Mucosa of descending colon (tissue), 3 donors: ENCODE measurements around the gene ZMYND12. TPM values are rescaled to one million over a fixed set of nuclear protein-coding genes. Genes with fewer than 3 reads are reported as not detected.
"Not testable (repeated sequence)": the region's sequence is repeated elsewhere in the genome, so short reads cannot be mapped to it uniquely, and the experiment has no call there.

Experiments
- ATAC-seq: fragments of 200-7000 bp; cut with Tn5 transposase; one replicate; pipeline ENCODE4 v1.9.1; 2020; ENCODE audit warnings: mild to moderate bottlenecking, moderate library complexity
- DNase-seq, 3 donors: peaks; one replicate each; pipeline ENCODE4 v3.0.0-alpha.2; 2020
- H3K36me3 ChIP-seq: fragments of 200-600 bp; one replicate; pipeline ENCODE4 v1.8.0; 2021; ENCODE audit warnings: low read depth, mild to moderate bottlenecking
- H3K4me1 ChIP-seq: fragments of 200-600 bp; one replicate; pipeline ENCODE4 v1.8.0; 2021; ENCODE audit warnings: low read depth, mild to moderate bottlenecking
- H3K4me3 ChIP-seq: fragments of 200-600 bp; one replicate; pipeline ENCODE4 v1.8.0; 2021; ENCODE audit warnings: mild to moderate bottlenecking
- H3K9me3 ChIP-seq: fragments of 200-600 bp; one replicate; pipeline ENCODE4 v1.8.0; 2021; ENCODE audit warnings: mild to moderate bottlenecking
- intact Hi-C, 2 donors: fragments of 100-400 bp; cut with DNase I in 1 of 2; cut with micrococcal nuclease in 1 of 2; formaldehyde crosslinking; loops; one replicate each; pipeline versions ENCODE4 v1.11.0 to v1.11.1; 2022; cut with DNase I, micrococcal nuclease
- long read RNA-seq, 2 donors: library from polyadenylated mRNA; unstranded; transcript quantifications; one replicate each; pipeline ENCODE4 v2.0.0, GENCODE V29; 2019 to 2021
- total RNA-seq, 3 donors: library from RNA; stranded (reverse); fragmentation: NEBNext Ultra II Directional in 2 of 3; extraction: Animal tissue kit (Norgen Biotek cat#: 25700) in 2 of 3; gene quantifications; one replicate each; pipeline versions ENCODE4 v1.2.1 to v1.2.4, GENCODE V29; 2021 to 2023
- TF ChIP-seq, protein P1 (sequence below): fragments of 200-600 bp; IDR thresholded peaks from one replicate; pipeline ENCODE4 v1.8.0; 2022; ENCODE audit warnings: antibody characterized with exemption, mild to moderate bottlenecking
- donor health status: DM: no; HTN: no; CAD: no; lungs with moderate emphysema.
- donor health status: DM: no; HTN: no; CAD: no.
- donor health status: DM: no; HTN: yes; CAD: no.

Gene ZMYND12, protein sequence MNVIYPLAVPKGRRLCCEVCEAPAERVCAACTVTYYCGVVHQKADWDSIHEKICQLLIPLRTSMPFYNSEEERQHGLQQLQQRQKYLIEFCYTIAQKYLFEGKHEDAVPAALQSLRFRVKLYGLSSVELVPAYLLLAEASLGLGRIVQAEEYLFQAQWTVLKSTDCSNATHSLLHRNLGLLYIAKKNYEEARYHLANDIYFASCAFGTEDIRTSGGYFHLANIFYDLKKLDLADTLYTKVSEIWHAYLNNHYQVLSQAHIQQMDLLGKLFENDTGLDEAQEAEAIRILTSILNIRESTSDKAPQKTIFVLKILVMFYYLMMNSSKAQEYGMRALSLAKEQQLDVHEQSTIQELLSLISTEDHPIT
- 1 to 10 TPM; 1.2 to 3.0 (median 2.2) TPM for total RNA-seq
- long read RNA-seq, donor 1, partial matches to known transcripts: 0 of 2 reads
- long read RNA-seq, donor 1, other reads (novel, unspliced or antisense): 0 of 2 reads
- long read RNA-seq, donor 2, partial matches to known transcripts: 1 of 3 reads
- long read RNA-seq, donor 2, other reads (novel, unspliced or antisense): 1 of 3 reads

DNA sequence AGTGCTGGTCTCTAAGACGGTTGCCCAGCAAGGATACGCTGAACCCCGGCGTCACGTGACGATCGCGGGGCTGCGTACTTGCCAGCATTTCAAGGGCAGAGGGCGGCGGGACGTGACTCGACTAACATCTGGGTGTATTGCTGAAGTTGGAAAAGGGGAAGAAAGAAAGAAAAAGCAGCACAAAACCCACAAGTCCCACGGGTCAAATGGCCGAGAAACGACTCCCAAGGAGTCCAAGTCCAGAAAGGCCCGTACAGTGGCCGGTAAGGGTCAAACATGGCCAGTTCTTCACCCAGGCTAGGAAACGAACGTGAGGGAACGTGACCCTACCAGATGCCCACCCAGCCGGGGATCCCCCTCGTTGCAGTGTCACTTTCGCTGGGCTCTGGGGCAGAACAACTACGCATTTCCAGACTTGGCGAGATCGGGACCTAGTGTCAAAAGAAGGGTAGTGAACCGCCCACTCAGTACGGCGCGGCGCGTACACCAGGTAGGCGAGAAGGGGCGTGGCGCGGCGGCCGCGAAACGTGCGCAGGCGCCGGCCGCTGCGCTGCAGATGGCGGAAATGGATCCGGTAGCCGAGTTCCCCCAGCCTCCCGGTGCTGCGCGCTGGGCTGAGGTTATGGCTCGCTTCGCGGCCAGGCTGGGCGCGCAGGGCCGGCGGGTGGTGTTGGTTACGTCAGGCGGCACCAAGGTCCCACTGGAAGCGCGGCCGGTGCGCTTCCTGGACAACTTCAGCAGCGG lies at the start of gene ZMYND12, which contains the start of gene PPCS:
Gene ZMYND12, minus strand, starts transcription at position 13 of the 744 bp plus-strand sequence. CDS start 25 bp downstream, outside the sequence.
Gene PPCS, plus strand, starts transcription at position 534 of the 744 bp plus-strand sequence. Its CDS starts 23 bp downstream, at position 557.
- Histone ChIP-seq H3K9me3 (no peaks in the 10 kb centered on the region), H3K4me1 (peaks cover 11% of the 10 kb centered on the region), H3K4me3 (peak within 1 kb of the TSS; percentile 88), H3K36me3 (no peaks in the 10 kb centered on the region)
- intact Hi-C loops: no loop called here
- ATAC-seq (peak; percentile 98), DNase-seq (peak; percentile 92 to 94 (median 94))
- TF ChIP-seq, protein P1, sequence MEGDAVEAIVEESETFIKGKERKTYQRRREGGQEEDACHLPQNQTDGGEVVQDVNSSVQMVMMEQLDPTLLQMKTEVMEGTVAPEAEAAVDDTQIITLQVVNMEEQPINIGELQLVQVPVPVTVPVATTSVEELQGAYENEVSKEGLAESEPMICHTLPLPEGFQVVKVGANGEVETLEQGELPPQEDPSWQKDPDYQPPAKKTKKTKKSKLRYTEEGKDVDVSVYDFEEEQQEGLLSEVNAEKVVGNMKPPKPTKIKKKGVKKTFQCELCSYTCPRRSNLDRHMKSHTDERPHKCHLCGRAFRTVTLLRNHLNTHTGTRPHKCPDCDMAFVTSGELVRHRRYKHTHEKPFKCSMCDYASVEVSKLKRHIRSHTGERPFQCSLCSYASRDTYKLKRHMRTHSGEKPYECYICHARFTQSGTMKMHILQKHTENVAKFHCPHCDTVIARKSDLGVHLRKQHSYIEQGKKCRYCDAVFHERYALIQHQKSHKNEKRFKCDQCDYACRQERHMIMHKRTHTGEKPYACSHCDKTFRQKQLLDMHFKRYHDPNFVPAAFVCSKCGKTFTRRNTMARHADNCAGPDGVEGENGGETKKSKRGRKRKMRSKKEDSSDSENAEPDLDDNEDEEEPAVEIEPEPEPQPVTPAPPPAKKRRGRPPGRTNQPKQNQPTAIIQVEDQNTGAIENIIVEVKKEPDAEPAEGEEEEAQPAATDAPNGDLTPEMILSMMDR: no peak

DNA sequence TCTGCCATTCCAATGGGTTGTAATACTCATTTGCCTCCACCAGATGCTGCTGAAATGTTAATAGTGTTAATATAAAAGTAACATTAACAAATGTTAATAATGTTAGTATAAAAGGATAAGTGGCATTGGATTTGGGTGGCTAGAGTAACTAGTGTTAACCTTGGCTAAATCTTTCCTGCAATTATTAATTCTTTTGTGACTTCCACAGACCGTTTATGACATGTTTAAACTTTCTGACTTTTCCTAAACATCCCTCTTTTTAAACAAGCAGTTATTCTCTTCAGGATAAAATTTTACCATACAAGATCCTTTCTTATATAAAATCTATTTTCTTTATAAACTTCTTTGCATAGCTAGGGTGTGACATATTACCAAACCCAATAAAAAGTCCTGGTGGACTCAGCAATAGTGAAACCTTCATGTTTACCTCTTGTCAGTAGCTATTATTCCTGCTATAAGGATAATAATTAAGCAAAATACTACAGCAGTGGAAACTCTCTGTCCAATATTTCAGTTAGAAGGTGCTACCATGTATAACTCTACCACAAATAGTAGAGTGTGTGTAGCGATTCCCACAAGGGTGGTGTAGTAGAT lies 48.8 kb upstream of the ZMYND12 start:
- intact Hi-C loops: no loop called here
- TF ChIP-seq, protein P1: no peak
- H3K9me3 ChIP-seq: peaks cover 66% of the 10 kb centered on the region
- ATAC-seq (no peak), DNase-seq (no peak)
- no peak overlapping the region for H3K4me3 ChIP-seq
- H3K4me1 ChIP-seq: no peaks in the 10 kb centered on the region
- H3K36me3 ChIP-seq: no peaks in the 10 kb centered on the region

GRCh38 chr1:42502031-42502430 lies 46.2 kb upstream of the ZMYND12 start:
- not testable (repeated sequence) for H3K36me3 ChIP-seq

DNA sequence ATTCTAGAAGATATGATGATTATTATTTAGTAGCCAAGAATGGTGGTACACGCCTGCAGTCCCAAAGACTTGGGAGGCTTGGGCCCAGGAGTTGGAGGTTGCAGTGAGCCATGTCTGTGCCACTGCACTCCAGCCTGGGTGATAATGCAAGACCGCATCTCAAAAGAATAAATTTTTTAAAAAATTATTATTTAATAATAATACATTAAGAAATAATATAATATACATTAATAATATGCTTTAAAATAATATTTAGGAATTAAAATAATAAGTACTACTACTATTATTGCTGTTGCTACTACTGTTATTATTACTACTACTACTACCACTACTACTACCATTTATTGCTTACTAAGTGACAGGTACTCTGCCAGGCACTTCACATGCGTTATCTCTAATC lies 34.4 kb upstream of the ZMYND12 start:
- H3K4me3 ChIP-seq: no peak overlapping the region
- H3K9me3 ChIP-seq: peaks cover 6% of the 10 kb centered on the region
- no peak for ATAC-seq
- TF ChIP-seq, protein P1: no peak
- H3K36me3 ChIP-seq: no peaks in the 10 kb centered on the region
- no peak for DNase-seq
- intact Hi-C loops: no loop called here
- no peaks in the 10 kb centered on the region for H3K4me1 ChIP-seq

More at GRCh38 chr1:42502031-42502430, 46.2 kb upstream of the ZMYND12 start:
- ATAC-seq, DNase-seq, H3K4me1 ChIP-seq, H3K4me3 ChIP-seq, intact Hi-C loops: not testable (repeated sequence)
- peaks cover 45% of the 10 kb centered on the region for H3K9me3 ChIP-seq

DNA sequence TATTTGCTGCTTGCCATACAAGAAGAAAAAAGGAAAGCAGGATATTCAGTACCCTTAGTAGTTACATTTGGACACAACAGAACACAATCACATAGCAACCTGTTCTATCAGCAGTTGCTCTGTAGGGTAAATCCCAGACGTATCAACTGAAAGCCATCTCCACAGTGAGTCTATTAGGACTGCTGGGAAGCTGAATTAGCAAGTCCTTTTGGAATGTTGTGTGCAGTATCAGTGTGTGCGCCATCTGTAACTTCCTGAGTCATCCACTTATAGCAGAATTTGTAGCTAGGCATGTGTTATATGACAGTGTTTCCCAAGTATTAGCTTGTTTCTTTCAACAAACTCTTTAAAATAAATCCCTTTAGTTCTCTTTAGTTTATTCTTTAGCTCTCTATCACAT lies 28.6 kb upstream of the ZMYND12 start:
- H3K36me3 ChIP-seq: no peaks in the 10 kb centered on the region
- H3K4me1 ChIP-seq: no peaks in the 10 kb centered on the region
- TF ChIP-seq, protein P1: no peak
- DNase-seq (no peak), ATAC-seq (no peak)
- intact Hi-C loops: no loop called here
- no peak overlapping the region for H3K4me3 ChIP-seq
- no peaks in the 10 kb centered on the region for H3K9me3 ChIP-seq
